VCaP (cell line): ENCODE measurements around the gene AKT3.
"Not testable (repeated sequence)": the region's sequence is repeated elsewhere in the genome, so short reads cannot be mapped to it uniquely, and the experiment has no call there.

Source experiments
- H3K27ac ChIP-seq: fragments of 450-650 bp; 2 replicates; pipeline ENCODE4 v1.5.1; 2017
- CTCF ChIP-seq: fragments of 450-650 bp; conservative IDR thresholded peaks from 2 replicates; pipeline ENCODE4 v1.5.1; 2017; ENCODE audit warnings: mild to moderate bottlenecking, moderate library complexity

AKT3 gene

DNA sequence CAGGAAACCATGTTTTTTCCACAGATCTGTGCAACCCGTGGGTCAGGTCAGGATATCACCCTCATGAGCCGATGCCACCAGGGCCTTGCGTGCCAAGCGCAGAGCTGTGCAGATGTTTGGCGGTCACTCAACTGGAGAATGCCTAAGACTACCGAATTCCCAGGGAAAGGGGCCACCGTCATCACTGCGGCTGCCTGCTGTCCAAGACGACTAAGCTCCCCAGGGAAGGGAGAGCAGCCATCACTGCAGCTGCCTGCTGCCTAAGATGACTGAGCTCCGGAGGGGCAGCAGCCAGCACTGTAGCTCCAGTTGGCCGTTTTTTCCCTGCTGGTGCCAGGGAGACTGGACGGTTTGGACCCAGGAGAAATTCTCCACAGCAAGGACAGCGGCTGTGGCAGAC lies 31.1 kb downstream of the AKT3 start:
- H3K27ac ChIP-seq, result no peak overlapping the region
- TF ChIP-seq CTCF, result no peak

GRCh38 chr1:243814718-243815117 lies 35.3 kb downstream of the AKT3 start:
- no peak overlapping the region for H3K27ac ChIP-seq
- no peak for TF ChIP-seq CTCF

- not testable (repeated sequence) for H3K27ac ChIP-seq
These were observed 42.7 kb downstream of the AKT3 start for GRCh38 chr1:243807346-243807745.

DNA sequence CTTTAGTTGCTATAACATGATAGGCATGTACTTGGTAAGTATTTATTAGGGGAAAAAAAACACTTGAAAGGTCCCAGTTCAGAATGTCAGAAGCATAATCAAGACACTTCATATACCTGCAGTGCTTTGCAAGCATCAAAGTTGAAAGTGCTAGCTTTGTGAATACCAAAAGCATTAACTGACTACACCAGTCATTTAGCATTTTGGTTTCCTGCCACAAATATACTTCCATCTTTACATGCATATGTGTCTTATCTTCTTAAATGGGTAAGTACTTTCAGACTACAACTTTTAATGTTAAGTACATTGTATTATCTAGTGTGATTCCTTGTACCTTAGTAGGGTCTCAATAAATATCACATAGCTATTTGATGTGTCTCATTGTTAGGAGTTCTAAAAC lies 43.7 kb downstream of the AKT3 start:
- no peak for TF ChIP-seq CTCF
- no peak overlapping the region for H3K27ac ChIP-seq

DNA sequence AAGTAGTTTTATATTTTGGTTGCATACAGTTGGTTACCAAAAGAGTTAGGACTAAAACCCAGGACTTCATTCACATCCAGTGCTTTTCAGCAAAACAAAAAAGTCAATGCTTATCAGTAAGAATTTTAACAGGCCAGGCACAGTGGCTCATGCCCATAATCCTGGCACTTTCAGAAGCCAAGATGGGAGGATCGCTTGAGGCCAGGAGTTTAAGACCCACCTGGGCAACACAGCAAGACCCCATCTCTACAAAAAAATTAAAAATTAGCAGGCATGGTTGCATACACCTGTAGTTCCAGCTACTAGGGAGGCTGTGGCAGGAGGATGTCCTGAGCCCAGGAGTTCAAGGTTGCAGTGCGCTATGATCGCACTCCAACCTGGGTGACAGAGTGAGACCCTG lies 47.3 kb downstream of the AKT3 start:
- no peak for TF ChIP-seq CTCF
- H3K27ac ChIP-seq, result no peak overlapping the region

DNA sequence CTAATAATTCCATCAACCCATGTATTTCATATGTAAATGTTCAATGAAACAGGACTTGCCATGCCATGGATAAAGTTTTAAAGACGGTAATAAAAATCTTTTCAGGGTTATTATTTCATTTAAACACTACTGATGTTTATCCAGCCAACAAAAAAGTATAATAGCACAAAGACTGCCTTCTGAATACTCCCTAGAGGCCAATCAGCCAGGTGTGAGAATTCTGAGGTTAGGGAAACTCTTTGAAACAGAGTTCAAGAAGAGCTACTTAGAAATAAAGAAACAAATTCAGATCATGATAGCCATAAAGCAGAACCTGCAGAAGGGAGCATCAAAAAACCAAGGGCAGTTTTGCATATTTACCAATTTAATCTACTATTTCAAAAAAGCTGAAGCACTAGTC lies 48.7 kb downstream of the AKT3 start:
- no peak overlapping the region for H3K27ac ChIP-seq
- no peak for TF ChIP-seq CTCF

- no peak for TF ChIP-seq CTCF
- H3K27ac ChIP-seq, result no peak overlapping the region
These were observed 50.1 kb downstream of the AKT3 start for GRCh38 chr1:243799908-243800307.

GRCh38 chr1:243798726-243799125 lies 51.3 kb downstream of the AKT3 start:
- H3K27ac ChIP-seq, result no peak overlapping the region
- no peak for TF ChIP-seq CTCF
